Thymus (tissue), 11 donors: ENCODE results near the gene GPR137C. TPM values are rescaled to one million over a fixed set of nuclear protein-coding genes. Genes with fewer than 3 reads are reported as not detected.

ENCODE experiments used
- DNase-seq, 9 donors: peaks; one replicate each; pipeline ENCODE4 v3.0.0-alpha.2; 2013; ENCODE audit warnings: low spot score in 9 of 9, low read depth in 6 of 9, missing footprints in 1 of 9
- H3K27ac ChIP-seq, 2 donors: one replicate each; pipeline ENCODE4 v1.5.1; 2013; ENCODE audit warnings: control low read depth in 1 of 2, low read depth in 1 of 2, low read length in 1 of 2, mild to moderate bottlenecking in 1 of 2, moderate library complexity in 1 of 2
- H3K27me3 ChIP-seq, 2 donors: one replicate each; pipeline ENCODE4 v1.5.1; 2013; ENCODE audit warnings: low read length in 1 of 2; ENCODE audit not compliant: control insufficient read depth in 2 of 2, insufficient read depth in 1 of 2
- H3K36me3 ChIP-seq, 2 donors: one replicate each; pipeline ENCODE4 v1.5.1; 2013; ENCODE audit warnings: low read length in 1 of 2, mild to moderate bottlenecking in 1 of 2, moderate library complexity in 1 of 2; ENCODE audit not compliant: control insufficient read depth in 2 of 2, insufficient read depth in 2 of 2
- H3K4me1 ChIP-seq, 2 donors: one replicate each; pipeline ENCODE4 v1.5.1; 2013; ENCODE audit warnings: low read length in 2 of 2; ENCODE audit not compliant: control insufficient read depth in 2 of 2, insufficient read depth in 2 of 2
- H3K4me3 ChIP-seq, 2 donors: one replicate each; pipeline ENCODE4 v1.5.1; 2013; ENCODE audit warnings: low read length in 2 of 2, control low read depth in 1 of 2, mild to moderate bottlenecking in 1 of 2
- H3K9me3 ChIP-seq, 2 donors: one replicate each; pipeline ENCODE4 v1.5.1; 2013; ENCODE audit warnings: low read length in 1 of 2, mild to moderate bottlenecking in 1 of 2; ENCODE audit not compliant: control insufficient read depth in 2 of 2, insufficient read depth in 1 of 2
- WGBS: extraction: QIAGEN DNeasy Blood & Tissue Kit; methylation state at CpG from one replicate; pipeline ENCODE4 v1.1.7; 2013; 5-methylcytosine and 5-hydroxymethylcytosine counted together
- polyA plus RNA-seq: library from polyadenylated mRNA; stranded (reverse); fragments of 200-250 nt; gene quantifications from one replicate; pipeline ENCODE4 v1.2.3, GENCODE V29; 2013
- total RNA-seq: library from RNA; stranded (reverse); fragments of 120-200 nt; gene quantifications from one replicate; pipeline ENCODE4 v1.2.4, GENCODE V29; 2013
- donor health status: healthy.

The GPR137C gene
- total and polyA plus RNA-seq, 2 donors = 0.52 to 1.3 TPM

DNA sequence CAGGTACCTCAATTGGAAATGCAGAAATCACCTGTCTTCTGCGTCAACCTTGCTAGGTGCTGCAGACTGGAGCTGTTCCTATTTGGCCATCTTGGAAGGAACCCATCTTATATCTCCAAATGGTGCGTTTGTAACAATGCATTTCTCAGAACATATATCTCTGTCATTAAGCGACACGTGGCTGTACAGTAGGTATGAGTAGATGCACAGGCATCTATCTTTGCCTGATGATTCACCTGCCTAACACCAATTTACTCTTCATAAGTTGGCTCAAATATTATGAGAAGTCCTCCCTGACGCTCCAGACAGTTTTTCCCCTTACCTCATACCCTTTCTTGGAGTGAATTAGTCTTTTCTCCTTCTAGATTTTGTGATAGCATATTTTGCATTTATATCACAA lies 44.2 kb downstream of the GPR137C start:
- DNase-seq = no peak
- Histone ChIP-seq H3K27me3 (no peaks in the 10 kb centered on the region), H3K4me3 (no peak overlapping the region), H3K27ac (no peak overlapping the region), H3K4me1 (no peaks in the 10 kb centered on the region), H3K36me3 (no peaks in the 10 kb centered on the region), H3K9me3 (no peaks in the 10 kb centered on the region)
- 90% methylated on average over 5 of the region's 5 CpGs for WGBS

DNA sequence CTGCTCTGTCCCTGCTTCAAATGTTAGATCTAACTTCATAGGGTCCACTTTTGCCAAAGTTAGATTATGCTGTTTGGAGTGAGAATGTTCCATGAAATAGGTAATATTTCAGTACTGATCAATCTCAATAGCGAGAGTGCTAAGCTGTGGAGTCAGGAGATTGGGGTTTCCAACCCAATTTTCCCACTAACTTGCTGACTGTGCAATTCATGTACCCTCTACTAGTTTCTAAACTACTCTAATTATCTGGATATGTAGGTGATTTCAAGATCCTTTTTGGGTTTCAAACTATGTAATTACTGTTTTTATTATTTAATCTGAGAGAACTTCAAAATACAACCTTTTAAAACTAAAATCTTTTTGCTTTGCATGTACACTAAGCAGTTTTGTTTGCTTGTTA lies 45.9 kb downstream of the GPR137C start:
- no peaks in the 10 kb centered on the region for H3K27me3 ChIP-seq
- H3K36me3 ChIP-seq = no peaks in the 10 kb centered on the region

DNA sequence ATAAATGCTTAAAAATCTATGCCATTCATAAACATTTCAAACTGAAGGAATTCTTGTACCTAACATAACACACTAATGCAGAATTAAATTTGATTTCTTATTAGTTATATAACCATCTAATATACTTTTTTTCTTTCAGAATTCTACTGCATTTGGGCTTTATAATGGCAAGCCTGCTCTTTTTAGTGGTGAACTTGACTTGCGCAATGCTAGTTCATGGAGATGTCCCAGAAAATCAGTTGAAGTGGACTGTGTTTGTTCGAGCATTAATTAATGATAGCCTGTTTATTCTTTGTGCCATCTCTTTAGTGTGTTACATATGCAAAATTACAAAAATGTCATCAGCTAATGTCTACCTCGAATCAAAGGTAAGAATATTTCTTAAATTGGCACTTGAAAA lies 47.3 kb downstream of the GPR137C start:
- H3K36me3 ChIP-seq = no peaks in the 10 kb centered on the region
- no peaks in the 10 kb centered on the region for H3K4me1 ChIP-seq
- no peak overlapping the region for H3K4me3 ChIP-seq
- WGBS = 98% methylated on average over 3 of the region's 3 CpGs
- no peaks in the 10 kb centered on the region for H3K9me3 ChIP-seq
- no peak overlapping the region for H3K27ac ChIP-seq
- DNase-seq = no peak
- H3K27me3 ChIP-seq = no peaks in the 10 kb centered on the region

More for the DNA sequence above, 45.9 kb downstream of the GPR137C start:
- Histone ChIP-seq H3K4me3 (no peak overlapping the region), H3K27ac (no peak overlapping the region), H3K9me3 (no peaks in the 10 kb centered on the region), H3K4me1 (no peaks in the 10 kb centered on the region)
- WGBS = 100% methylated on average over 1 of the region's 1 CpG
- no peak for DNase-seq

DNA sequence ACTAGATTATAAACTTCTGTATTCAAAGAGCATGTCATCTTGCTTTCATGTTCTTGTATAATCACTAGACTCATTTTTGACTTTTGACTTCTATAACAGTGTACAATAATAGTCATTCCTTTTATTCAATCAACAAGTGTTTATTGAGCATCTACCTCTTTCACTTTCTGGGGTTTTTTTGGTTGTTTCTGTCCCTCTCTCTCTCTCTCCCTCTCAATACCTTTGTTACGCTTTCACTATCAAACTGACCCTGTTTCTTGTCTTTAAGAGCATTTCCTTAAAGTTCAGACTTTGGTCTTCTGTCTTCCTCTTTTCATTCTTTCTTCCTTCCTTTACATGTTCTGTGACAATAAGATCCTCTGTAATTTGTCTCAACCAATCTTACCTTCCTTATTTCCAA lies 49.5 kb downstream of the GPR137C start:
- WGBS = 89% methylated on average over 1 of the region's 1 CpG
- no peaks in the 10 kb centered on the region for H3K27me3 ChIP-seq

DNA sequence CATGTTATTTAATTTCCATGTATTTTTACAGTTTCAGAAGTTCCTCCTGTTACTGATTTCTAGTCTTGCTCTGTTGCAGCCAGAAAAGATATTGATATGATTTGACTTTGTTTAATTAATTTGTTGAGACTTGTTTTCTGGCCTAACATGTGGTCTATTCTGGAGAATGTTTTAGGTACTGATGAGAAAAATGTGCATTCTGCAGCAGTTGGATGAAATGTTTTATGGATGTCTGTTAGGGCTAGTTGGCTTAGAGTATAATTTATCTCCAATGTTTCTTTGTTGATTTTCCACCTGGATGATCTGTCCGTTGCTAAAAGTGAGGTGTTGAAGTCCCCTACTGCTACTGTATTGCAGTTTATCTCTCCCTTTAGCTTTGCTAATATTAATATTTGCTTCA lies 54.4 kb downstream of the GPR137C start:
- H3K4me1 ChIP-seq = no peaks in the 10 kb centered on the region
- H3K36me3 ChIP-seq = no peaks in the 10 kb centered on the region
- H3K9me3 ChIP-seq = no peaks in the 10 kb centered on the region
- 90% methylated on average over 1 of the region's 1 CpG for WGBS
- H3K27me3 ChIP-seq = no peaks in the 10 kb centered on the region
- no peak for DNase-seq
- no peak overlapping the region for H3K4me3 ChIP-seq
- no peak overlapping the region for H3K27ac ChIP-seq

More for the DNA sequence above, 49.5 kb downstream of the GPR137C start:
- no peak overlapping the region for H3K4me3 ChIP-seq
- no peaks in the 10 kb centered on the region for H3K9me3 ChIP-seq
- no peak for DNase-seq
- no peaks in the 10 kb centered on the region for H3K36me3 ChIP-seq
- H3K27ac ChIP-seq = no peak overlapping the region
- H3K4me1 ChIP-seq = no peaks in the 10 kb centered on the region

DNA sequence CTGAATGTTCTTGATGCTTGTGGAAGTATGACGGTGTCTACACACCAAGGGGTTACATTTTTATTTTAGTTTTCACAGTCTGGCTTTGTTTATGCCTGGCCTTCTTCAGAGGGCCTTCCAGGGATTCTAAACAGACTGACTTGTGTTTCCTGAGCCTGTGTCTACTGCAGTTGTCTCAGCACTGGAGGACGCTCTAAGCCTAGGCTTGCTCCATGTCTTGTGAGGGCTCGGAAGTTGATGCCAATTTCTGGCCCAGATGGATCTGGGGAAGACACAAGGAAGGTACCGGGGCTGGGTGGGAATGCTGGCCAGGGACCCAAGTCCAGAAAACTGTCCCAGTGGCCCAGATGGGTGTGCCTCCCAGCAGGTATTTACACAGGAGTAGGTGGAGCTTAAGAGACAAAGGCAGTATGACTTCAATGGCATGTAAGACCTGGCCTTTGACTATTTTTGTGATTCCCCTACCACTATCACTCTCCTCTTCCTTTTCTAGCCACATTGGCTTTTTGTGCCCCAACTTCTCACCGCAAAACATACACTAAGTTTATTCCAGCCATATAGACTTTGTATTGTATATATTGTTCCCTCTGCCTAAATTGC lies 56.9 kb downstream of the GPR137C start:
- no peaks in the 10 kb centered on the region for H3K27me3 ChIP-seq
- WGBS = 97% methylated on average over 5 of the region's 5 CpGs
- H3K4me1 ChIP-seq = no peaks in the 10 kb centered on the region
- no peak overlapping the region for H3K4me3 ChIP-seq
- H3K9me3 ChIP-seq = no peaks in the 10 kb centered on the region
- H3K27ac ChIP-seq = no peak overlapping the region
- no peak for DNase-seq
- no peaks in the 10 kb centered on the region for H3K36me3 ChIP-seq

DNA sequence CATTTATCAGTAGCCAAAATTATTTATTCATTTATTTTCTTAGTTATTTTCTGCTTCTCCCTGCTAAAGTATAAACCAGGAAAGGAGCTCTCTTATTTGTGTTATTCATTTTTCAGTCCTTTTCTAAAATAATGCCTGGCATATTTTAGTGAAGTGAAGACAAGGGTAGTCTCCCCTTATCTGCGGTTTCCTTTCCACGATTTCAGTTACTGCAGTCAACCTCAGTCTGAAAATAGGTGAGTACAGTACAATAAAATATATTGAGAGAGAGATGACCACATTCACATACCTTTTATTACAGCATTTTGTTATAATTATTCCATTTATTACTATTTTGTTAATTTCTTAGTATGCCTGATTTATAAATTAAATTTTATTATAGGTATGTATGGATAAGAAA lies 57.6 kb downstream of the GPR137C start:
- no peaks in the 10 kb centered on the region for H3K4me1 ChIP-seq
- no peak for DNase-seq
- 98% methylated on average over 2 of the region's 2 CpGs for WGBS
- H3K27me3 ChIP-seq = no peaks in the 10 kb centered on the region
- H3K9me3 ChIP-seq = no peaks in the 10 kb centered on the region
- no peak overlapping the region for H3K27ac ChIP-seq
- no peak overlapping the region for H3K4me3 ChIP-seq
- no peaks in the 10 kb centered on the region for H3K36me3 ChIP-seq

DNA sequence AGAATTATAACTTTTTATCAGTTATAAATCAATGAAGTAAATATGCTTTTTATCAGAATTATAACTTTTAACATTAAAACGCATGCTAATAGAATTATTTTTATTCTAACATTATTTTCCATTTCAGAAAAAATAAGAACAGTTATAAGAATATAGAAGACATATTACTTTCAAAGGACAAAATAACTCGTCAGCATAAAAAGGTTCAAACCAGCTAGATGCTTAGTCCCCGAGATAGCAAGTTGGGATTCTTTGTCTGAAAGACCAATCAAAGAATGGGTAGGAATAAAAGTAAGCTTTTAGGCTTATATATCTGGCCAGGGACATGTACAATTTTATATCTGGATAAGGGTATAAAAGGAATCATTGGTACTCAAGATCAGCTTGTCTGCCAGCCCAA lies 66.0 kb downstream of the GPR137C start:
- Histone ChIP-seq H3K27me3 (no peaks in the 10 kb centered on the region), H3K36me3 (no peaks in the 10 kb centered on the region), H3K27ac (no peak overlapping the region), H3K4me1 (no peaks in the 10 kb centered on the region), H3K4me3 (no peak overlapping the region), H3K9me3 (no peaks in the 10 kb centered on the region)
- 83% methylated on average over 3 of the region's 3 CpGs for WGBS
- no peak for DNase-seq

DNA sequence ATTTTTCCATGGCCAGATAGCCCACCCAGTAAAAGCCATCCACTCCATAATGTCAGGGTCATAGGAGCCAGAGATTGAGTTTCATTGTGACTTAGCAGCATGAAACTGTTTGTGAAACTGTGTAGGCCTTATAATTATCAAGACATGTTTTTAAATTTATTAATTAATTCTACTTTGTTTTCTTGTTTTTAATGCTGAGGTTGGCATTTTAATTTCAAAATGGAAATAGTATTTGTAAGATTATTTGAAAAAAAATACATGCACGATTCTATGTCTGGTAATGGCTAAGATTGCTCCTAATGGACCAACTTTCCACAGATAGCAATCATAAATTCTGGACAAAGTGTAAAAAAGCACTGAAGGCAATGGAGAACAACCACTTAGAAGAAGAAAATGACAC lies 67.1 kb downstream of the GPR137C start:
- Histone ChIP-seq H3K4me1 (no peaks in the 10 kb centered on the region), H3K27ac (no peak overlapping the region), H3K36me3 (no peaks in the 10 kb centered on the region), H3K4me3 (no peak overlapping the region), H3K27me3 (no peaks in the 10 kb centered on the region), H3K9me3 (no peaks in the 10 kb centered on the region)
- 96% methylated on average over 1 of the region's 1 CpG for WGBS
- no peak for DNase-seq

DNA sequence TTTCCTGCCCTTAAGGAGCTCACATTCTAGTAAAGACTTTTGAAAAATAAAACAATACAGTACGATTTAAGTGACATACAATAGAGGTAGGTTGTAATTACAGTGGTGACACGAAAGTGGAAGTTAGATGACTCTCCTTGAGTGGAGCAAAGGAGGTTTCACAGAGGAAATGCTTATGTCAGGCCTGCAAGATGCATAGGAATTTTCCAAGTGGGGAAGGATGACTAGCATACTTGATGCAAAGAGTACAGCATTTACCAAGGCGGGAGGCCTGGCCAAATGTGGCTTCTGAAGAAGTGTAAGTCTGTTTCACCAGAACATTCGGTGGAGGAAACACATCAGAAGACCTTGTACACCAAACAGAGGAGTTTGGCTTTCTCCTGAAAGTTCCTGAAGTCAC lies 87.5 kb downstream of the GPR137C start:
- H3K27me3 ChIP-seq = no peaks in the 10 kb centered on the region
- H3K36me3 ChIP-seq = peaks cover 0 to 4% of the 10 kb centered on the region in 2 donors
- DNase-seq = no peak
- 97% methylated on average over 4 of the region's 4 CpGs for WGBS
- H3K27ac ChIP-seq = no peak overlapping the region
- no peaks in the 10 kb centered on the region for H3K4me1 ChIP-seq
- H3K4me3 ChIP-seq = no peak overlapping the region
- H3K9me3 ChIP-seq = no peaks in the 10 kb centered on the region
